H9 (cell line): ENCODE results near the gene GDF15. TPM values are rescaled to one million over a fixed set of nuclear protein-coding genes. Genes with fewer than 3 reads are reported as not detected.

Experiments used
- DNase-seq: peaks from one replicate; pipeline ENCODE4 v3.0.0-alpha.2; 2017
- H2AFZ ChIP-seq: one replicate; pipeline ENCODE4 v1.6.1; 2013; ENCODE audit warnings: mild to moderate bottlenecking, low read length, control low read depth, moderate library complexity
- H2AK5ac ChIP-seq: 2 replicates; pipeline ENCODE4 v1.6.1; 2013; ENCODE audit warnings: low read length, control low read depth, mixed read lengths; ENCODE audit not compliant: insufficient read length
- H2BK120ac ChIP-seq: one replicate; pipeline ENCODE4 v1.6.1; 2013; ENCODE audit warnings: low read depth, mild to moderate bottlenecking, low read length, control low read depth, inconsistent platforms; ENCODE audit not compliant: poor library complexity, severe bottlenecking
- H2BK12ac ChIP-seq: 2 replicates; pipeline ENCODE4 v1.6.1; 2013; ENCODE audit warnings: low read length, control low read depth, mixed read lengths, low read depth; ENCODE audit not compliant: insufficient read length
- H2BK15ac ChIP-seq: 2 replicates; pipeline ENCODE4 v1.6.1; 2013; ENCODE audit warnings: low read depth, low read length, control low read depth
- H2BK20ac ChIP-seq: one replicate; pipeline ENCODE4 v1.6.1; 2013; ENCODE audit warnings: low read depth, mild to moderate bottlenecking, low read length, control low read depth, inconsistent platforms; ENCODE audit not compliant: poor library complexity, severe bottlenecking
- H2BK5ac ChIP-seq: 2 replicates; pipeline ENCODE4 v1.6.1; 2013; ENCODE audit warnings: low read length, control low read depth, mixed read lengths; ENCODE audit not compliant: insufficient read length
- H3K14ac ChIP-seq: 2 replicates; pipeline ENCODE4 v1.6.1; 2013; ENCODE audit warnings: low read length, control low read depth; ENCODE audit not compliant: insufficient read depth
- H3K18ac ChIP-seq: 2 replicates; pipeline ENCODE4 v1.6.1; 2013; ENCODE audit warnings: low read depth, mild to moderate bottlenecking, mixed read lengths, low read length, control low read depth; ENCODE audit not compliant: insufficient read length
- H3K23ac ChIP-seq: 2 replicates; pipeline ENCODE4 v1.6.1; 2013; ENCODE audit warnings: low read length, control low read depth, mixed read lengths, low read depth; ENCODE audit not compliant: insufficient read length
- H3K23me2 ChIP-seq: 2 replicates; pipeline ENCODE4 v1.6.1; 2013; ENCODE audit warnings: low read depth, mild to moderate bottlenecking, mixed read lengths, low read length, control low read depth; ENCODE audit not compliant: insufficient read length, poor library complexity, severe bottlenecking
- H3K27ac ChIP-seq: 2 replicates; pipeline ENCODE4 v1.5.1; 2013; ENCODE audit warnings: low read length, control low read depth, mixed read lengths, low read depth; ENCODE audit not compliant: insufficient read length
- H3K27me3 ChIP-seq: 2 replicates; pipeline ENCODE4 v1.6.1; 2013; ENCODE audit warnings: low read length, control low read depth, inconsistent platforms; ENCODE audit not compliant: insufficient read depth
- H3K4ac ChIP-seq: 2 replicates; pipeline ENCODE4 v1.6.1; 2013; ENCODE audit warnings: low read depth, mild to moderate bottlenecking, control low read depth, inconsistent platforms, low read length, moderate library complexity
- H3K4me1 ChIP-seq: 2 replicates; pipeline ENCODE4 v1.6.1; 2013; ENCODE audit warnings: low read length, control low read depth, inconsistent platforms; ENCODE audit not compliant: insufficient read depth
- H3K4me2 ChIP-seq: 2 replicates; pipeline ENCODE4 v1.6.1; 2013; ENCODE audit warnings: low read length, control low read depth, mixed read lengths; ENCODE audit not compliant: insufficient read length, insufficient read depth
- H3K56ac ChIP-seq: 2 replicates; pipeline ENCODE4 v1.6.1; 2013; ENCODE audit warnings: low read depth, mild to moderate bottlenecking, mixed read lengths, low read length, control low read depth; ENCODE audit not compliant: insufficient read length
- H3K79me1 ChIP-seq: 2 replicates; pipeline ENCODE4 v1.6.1; 2013; ENCODE audit warnings: low read depth, mild to moderate bottlenecking, moderate library complexity, low read length, control low read depth, inconsistent platforms; ENCODE audit not compliant: insufficient read depth, poor library complexity, severe bottlenecking
- H3K79me2 ChIP-seq: 2 replicates; pipeline ENCODE4 v1.6.1; 2013; ENCODE audit warnings: low read length, control low read depth, inconsistent platforms; ENCODE audit not compliant: insufficient read depth
- H3K9ac ChIP-seq: 2 replicates; pipeline ENCODE4 v1.6.1; 2013; ENCODE audit warnings: low read length, control low read depth, mixed read lengths; ENCODE audit not compliant: insufficient read length; ENCODE audit errors: extremely low read depth
- H3K9me3 ChIP-seq: one replicate; pipeline ENCODE4 v1.6.1; 2013; ENCODE audit warnings: low read depth, low read length, inconsistent platforms; ENCODE audit not compliant: control insufficient read depth
- H3T11ph ChIP-seq: one replicate; pipeline ENCODE4 v1.6.1; 2013; ENCODE audit warnings: mild to moderate bottlenecking, low read length, control low read depth, inconsistent platforms
- H4K20me1 ChIP-seq: one replicate; pipeline ENCODE4 v1.6.1; 2013; ENCODE audit not compliant: control insufficient read depth, insufficient read length, insufficient read depth
- H4K5ac ChIP-seq: 2 replicates; pipeline ENCODE4 v1.6.1; 2013; ENCODE audit warnings: low read depth, mild to moderate bottlenecking, mixed read lengths, low read length, control low read depth; ENCODE audit not compliant: insufficient read length
- H4K8ac ChIP-seq: replicated peaks from 2 replicates; pipeline ENCODE4 v1.6.1; 2013; ENCODE audit warnings: low read length, control low read depth, mixed read lengths, low read depth; ENCODE audit not compliant: insufficient read length
- H4K91ac ChIP-seq: 2 replicates; pipeline ENCODE4 v1.6.1; 2013; ENCODE audit warnings: low read depth, mild to moderate bottlenecking, moderate library complexity, mixed read lengths, low read length, control low read depth; ENCODE audit not compliant: insufficient read length
- H3K27ac Mint-ChIP-seq, 3 experiments: 2 replicates in 2 of 3; 3 replicates in 1 of 3; pipeline ENCODE4 v1.8.0; 2020 to 2021; ENCODE audit warnings: mixed read lengths in 3 of 3, mild to moderate bottlenecking in 1 of 3, moderate library complexity in 1 of 3
- H3K27me3 Mint-ChIP-seq: 2 replicates; pipeline ENCODE4 v1.8.0; 2021; ENCODE audit warnings: low read depth, mild to moderate bottlenecking, moderate library complexity, mixed read lengths
- H3K36me3 Mint-ChIP-seq, 3 experiments: 2 replicates in 2 of 3; 3 replicates in 1 of 3; pipeline ENCODE4 v1.8.0; 2020 to 2021; ENCODE audit warnings: low read depth in 3 of 3, mixed read lengths in 3 of 3; ENCODE audit not compliant: insufficient read depth in 1 of 3
- H3K4me1 Mint-ChIP-seq, 2 experiments: 2 replicates each; pipeline ENCODE4 v1.8.0; 2020; ENCODE audit warnings: mixed read lengths in 2 of 2
- H3K4me3 Mint-ChIP-seq, 2 experiments: 2 replicates in 1 of 2; 3 replicates in 1 of 2; pipeline ENCODE4 v1.8.0; 2020 to 2021; ENCODE audit warnings: mild to moderate bottlenecking in 2 of 2, mixed read lengths in 2 of 2, moderate library complexity in 1 of 2
- H3K9me3 Mint-ChIP-seq, 2 experiments: 2 replicates in 1 of 2; 3 replicates in 1 of 2; pipeline ENCODE4 v1.8.0; 2020; ENCODE audit warnings: mild to moderate bottlenecking in 2 of 2, mixed read lengths in 2 of 2, moderate library complexity in 1 of 2
- WGBS: extraction: QIAGEN DNeasy Blood & Tissue Kit; methylation state at CpG from one replicate; pipeline ENCODE4 v1.1.7; 2013; ENCODE audit warnings: missing lambda C conversion rate, low lambda C conversion rate, mixed read lengths; ENCODE audit not compliant: insufficient read length; ENCODE audit errors: extremely low coverage; 5-methylcytosine and 5-hydroxymethylcytosine counted together
- total RNA-seq: library from RNA; stranded (reverse); gene quantifications from 2 replicates; pipeline ENCODE4 v1.2.1, GENCODE V29; 2021
- TF ChIP-seq, protein P1 (sequence below): fragments of 200-600 bp; sonication (generic); conservative IDR thresholded peaks from 3 replicates; pipeline ENCODE4 v1.8.0; 2021; ENCODE audit warnings: antibody characterized with exemption, mild to moderate bottlenecking

Gene GDF15
- total RNA-seq, 1 experiment from 2014 or later, result 5.7 TPM

GRCh38 chr19:18408053-18408476, 22.1 kb downstream of the GDF15 start:
- no peak overlapping the region for H3K4me3 Mint-ChIP-seq
- Histone ChIP-seq H3K27me3 (no peaks in the 10 kb centered on the region), H3K4me2 (no peak overlapping the region), H3K23ac (no peak overlapping the region), H2BK15ac (no peak overlapping the region), H3T11ph (no peak overlapping the region), H2AK5ac (no peak overlapping the region), H4K5ac (no peak overlapping the region), H3K27ac (no peak overlapping the region), H2BK120ac (no peak overlapping the region), H4K91ac (no peak overlapping the region), H3K79me2 (no peaks in the 10 kb centered on the region), H4K8ac (no peak overlapping the region), H4K20me1 (no peaks in the 10 kb centered on the region), H2AFZ (no peak overlapping the region), H3K79me1 (no peaks in the 10 kb centered on the region), H3K23me2 (no peaks in the 10 kb centered on the region), H3K4me1 (no peaks in the 10 kb centered on the region), H3K4ac (no peak overlapping the region), H2BK12ac (no peak overlapping the region), H3K9ac (no peak overlapping the region), H3K56ac (no peak overlapping the region), H3K14ac (peak overlapping the region; percentile 58; the same call in 1 of the 2 replicates), H3K9me3 (no peaks in the 10 kb centered on the region), H3K18ac (peak overlapping the region; percentile 73), H2BK5ac (no peak overlapping the region), H2BK20ac (no peak overlapping the region)
- H3K36me3 Mint-ChIP-seq, result no peaks in the 10 kb centered on the region
- peaks cover 22% of the 10 kb centered on the region for H3K27me3 Mint-ChIP-seq
- H3K9me3 Mint-ChIP-seq, result no peaks in the 10 kb centered on the region
- no CpG with 5 or more reads among the region's 10 CpGs for WGBS
- TF ChIP-seq, protein P1, sequence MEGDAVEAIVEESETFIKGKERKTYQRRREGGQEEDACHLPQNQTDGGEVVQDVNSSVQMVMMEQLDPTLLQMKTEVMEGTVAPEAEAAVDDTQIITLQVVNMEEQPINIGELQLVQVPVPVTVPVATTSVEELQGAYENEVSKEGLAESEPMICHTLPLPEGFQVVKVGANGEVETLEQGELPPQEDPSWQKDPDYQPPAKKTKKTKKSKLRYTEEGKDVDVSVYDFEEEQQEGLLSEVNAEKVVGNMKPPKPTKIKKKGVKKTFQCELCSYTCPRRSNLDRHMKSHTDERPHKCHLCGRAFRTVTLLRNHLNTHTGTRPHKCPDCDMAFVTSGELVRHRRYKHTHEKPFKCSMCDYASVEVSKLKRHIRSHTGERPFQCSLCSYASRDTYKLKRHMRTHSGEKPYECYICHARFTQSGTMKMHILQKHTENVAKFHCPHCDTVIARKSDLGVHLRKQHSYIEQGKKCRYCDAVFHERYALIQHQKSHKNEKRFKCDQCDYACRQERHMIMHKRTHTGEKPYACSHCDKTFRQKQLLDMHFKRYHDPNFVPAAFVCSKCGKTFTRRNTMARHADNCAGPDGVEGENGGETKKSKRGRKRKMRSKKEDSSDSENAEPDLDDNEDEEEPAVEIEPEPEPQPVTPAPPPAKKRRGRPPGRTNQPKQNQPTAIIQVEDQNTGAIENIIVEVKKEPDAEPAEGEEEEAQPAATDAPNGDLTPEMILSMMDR, result peak; percentile 72
- H3K4me1 Mint-ChIP-seq, result peaks cover 3 to 4% of the 10 kb centered on the region in 2 experiments
- peak; percentile 74 for DNase-seq
- no peak overlapping the region for H3K27ac Mint-ChIP-seq
